ENCODE results near the gene UMAD1. TPM values are rescaled to one million over a fixed set of nuclear protein-coding genes. Genes with fewer than 3 reads are reported as not detected.

Gene UMAD1
- total RNA-seq, 1 donor = 17.0 TPM

DNA sequence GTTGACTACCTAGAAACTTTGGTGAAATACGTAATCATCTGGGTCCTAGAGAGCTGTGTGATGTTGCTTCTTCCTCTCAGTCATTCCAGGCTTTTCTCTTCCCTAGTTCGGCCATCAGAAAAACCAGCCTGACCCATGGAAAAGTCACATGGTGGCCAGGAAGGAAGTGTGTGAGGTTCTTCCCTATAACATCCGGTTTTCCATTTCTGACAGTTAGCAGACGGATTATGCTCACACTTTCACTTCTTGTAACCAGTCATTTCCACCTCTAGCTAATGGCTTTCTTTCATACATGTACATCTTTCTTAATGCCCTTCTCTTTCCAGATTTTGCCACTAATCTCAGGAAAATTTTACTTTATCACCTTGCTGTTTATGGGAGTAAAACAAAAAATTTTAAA lies 218.0 kb downstream of the UMAD1 start:
- Histone ChIP-seq H3K4me1 (ENCODE audit: insufficient read depth, low read length) (peaks cover 6% of the 10 kb centered on the region), H3K9me3 (ENCODE audit: low read depth, low read length) (peaks cover 5% of the 10 kb centered on the region)

GRCh38 chr7:7859411-7859810 lies 218.9 kb downstream of the UMAD1 start:
- no peak overlapping the region for H3K4me2 ChIP-seq (ENCODE audit: insufficient read depth, low read length)
- no peak overlapping the region for H2AFZ ChIP-seq (ENCODE audit: low read length)
- H3K27ac ChIP-seq (ENCODE audit: low read depth, low read length) = no peak overlapping the region
- H3K4me1 ChIP-seq (ENCODE audit: insufficient read depth, low read length) = peaks cover 6% of the 10 kb centered on the region
- H3K79me2 ChIP-seq (ENCODE audit: insufficient read depth, low read length) = no peaks in the 10 kb centered on the region
- H4K20me1 ChIP-seq (ENCODE audit: insufficient read depth, low read length) = no peaks in the 10 kb centered on the region
- H3K4me3 ChIP-seq (ENCODE audit: insufficient read depth, low read length) = no peak overlapping the region
- peaks cover 5% of the 10 kb centered on the region for H3K9me3 ChIP-seq (ENCODE audit: low read depth, low read length)
- no peak for TF ChIP-seq CTCF (IDR thresholded peaks at IDR 0.05; ENCODE audit: extremely low read depth, low read depth, low read length)
- H3K27me3 ChIP-seq (ENCODE audit: insufficient read depth, low read length) = no peaks in the 10 kb centered on the region
- no peaks in the 10 kb centered on the region for H3K36me3 ChIP-seq (ENCODE audit: insufficient read depth, low read length)
- DNase-seq (ENCODE audit: insufficient read length, low spot score, missing footprints) = no peak

More for the DNA sequence above, 218.0 kb downstream of the UMAD1 start:
- Histone ChIP-seq H3K79me2 (ENCODE audit: insufficient read depth, low read length) (no peaks in the 10 kb centered on the region), H3K36me3 (ENCODE audit: insufficient read depth, low read length) (no peaks in the 10 kb centered on the region), H3K27me3 (ENCODE audit: insufficient read depth, low read length) (no peaks in the 10 kb centered on the region), H3K27ac (ENCODE audit: low read depth, low read length) (no peak overlapping the region), H3K4me3 (ENCODE audit: insufficient read depth, low read length) (no peak overlapping the region), H2AFZ (ENCODE audit: low read length) (no peak overlapping the region), H4K20me1 (ENCODE audit: insufficient read depth, low read length) (no peaks in the 10 kb centered on the region), H3K4me2 (ENCODE audit: insufficient read depth, low read length) (no peak overlapping the region)
- no peak for DNase-seq (ENCODE audit: insufficient read length, low spot score, missing footprints)
- TF ChIP-seq CTCF (IDR thresholded peaks at IDR 0.05; ENCODE audit: extremely low read depth, low read depth, low read length) = no peak

DNA sequence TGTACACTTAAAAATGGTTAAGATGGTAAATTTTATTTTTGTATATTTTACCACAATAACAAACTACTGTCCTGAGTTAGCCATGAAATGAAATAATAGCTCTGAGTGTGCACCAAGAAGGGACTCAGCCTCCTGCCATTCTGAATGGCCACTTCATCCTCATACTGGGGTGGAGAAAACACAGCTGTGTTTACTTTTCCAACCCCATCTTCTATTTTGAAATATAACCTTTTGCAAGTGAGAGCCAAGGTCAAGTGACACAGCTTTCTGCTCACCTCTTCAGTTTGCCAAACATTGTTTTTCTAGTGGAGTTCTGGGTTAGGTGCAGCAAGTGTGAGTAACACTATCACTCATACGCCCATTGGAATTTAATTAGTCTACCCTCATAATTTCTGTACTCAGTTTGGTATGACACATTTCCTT lies 220.7 kb downstream of the UMAD1 start:
- TF ChIP-seq CTCF (IDR thresholded peaks at IDR 0.05; ENCODE audit: extremely low read depth, low read depth, low read length) = no peak
- Histone ChIP-seq H3K4me3 (ENCODE audit: insufficient read depth, low read length) (no peak overlapping the region), H3K36me3 (ENCODE audit: insufficient read depth, low read length) (no peaks in the 10 kb centered on the region), H3K79me2 (ENCODE audit: insufficient read depth, low read length) (no peaks in the 10 kb centered on the region), H3K27ac (ENCODE audit: low read depth, low read length) (no peak overlapping the region), H3K4me2 (ENCODE audit: insufficient read depth, low read length) (peak overlapping the region; percentile 23), H3K4me1 (ENCODE audit: insufficient read depth, low read length) (peaks cover 6% of the 10 kb centered on the region), H2AFZ (ENCODE audit: low read length) (no peak overlapping the region), H4K20me1 (ENCODE audit: insufficient read depth, low read length) (no peaks in the 10 kb centered on the region), H3K9me3 (ENCODE audit: low read depth, low read length) (no peaks in the 10 kb centered on the region), H3K27me3 (ENCODE audit: insufficient read depth, low read length) (no peaks in the 10 kb centered on the region)
- DNase-seq (ENCODE audit: insufficient read length, low spot score, missing footprints) = peak; percentile 66

DNA sequence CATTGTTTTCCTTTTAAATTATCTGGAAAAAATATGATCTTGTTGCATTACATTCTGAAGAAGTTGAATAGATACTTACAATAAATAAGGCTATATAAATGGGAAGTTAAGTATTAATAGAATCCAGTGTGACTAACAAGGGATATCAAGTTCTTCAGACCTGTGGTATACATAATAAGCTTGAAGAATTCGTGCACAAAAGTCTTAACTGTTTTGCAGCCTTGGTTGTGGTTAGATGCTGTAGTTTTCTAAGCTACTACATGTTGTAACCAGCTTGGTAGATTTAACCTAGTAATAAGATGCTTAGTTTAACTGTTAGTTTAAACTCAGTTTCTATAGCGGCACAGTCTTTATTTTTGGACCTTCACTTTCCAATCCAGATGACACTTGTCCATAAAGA lies 221.8 kb downstream of the UMAD1 start:
- H3K9me3 ChIP-seq (ENCODE audit: low read depth, low read length) = no peaks in the 10 kb centered on the region
- no peak for TF ChIP-seq CTCF (IDR thresholded peaks at IDR 0.05; ENCODE audit: extremely low read depth, low read depth, low read length)
- H3K4me2 ChIP-seq (ENCODE audit: insufficient read depth, low read length) = no peak overlapping the region
- H2AFZ ChIP-seq (ENCODE audit: low read length) = no peak overlapping the region
- H3K4me3 ChIP-seq (ENCODE audit: insufficient read depth, low read length) = no peak overlapping the region
- no peaks in the 10 kb centered on the region for H3K36me3 ChIP-seq (ENCODE audit: insufficient read depth, low read length)
- H3K27me3 ChIP-seq (ENCODE audit: insufficient read depth, low read length) = no peaks in the 10 kb centered on the region
- no peak overlapping the region for H3K27ac ChIP-seq (ENCODE audit: low read depth, low read length)
- H4K20me1 ChIP-seq (ENCODE audit: insufficient read depth, low read length) = no peaks in the 10 kb centered on the region
- DNase-seq (ENCODE audit: insufficient read length, low spot score, missing footprints) = no peak
- peaks cover 6% of the 10 kb centered on the region for H3K4me1 ChIP-seq (ENCODE audit: insufficient read depth, low read length)
- H3K79me2 ChIP-seq (ENCODE audit: insufficient read depth, low read length) = no peaks in the 10 kb centered on the region
